Amygdala (tissue), 56 donors: ENCODE measurements around the gene SLC2A11.
"Not testable (repeated sequence)": the region's sequence is repeated elsewhere in the genome, so short reads cannot be mapped to it uniquely, and the experiment has no call there.

ENCODE experiments used
- DNase-seq, 56 donors: peaks; one replicate each; lab custom pipeline; 2025; lab: John Stamatoyannopoulos, UW

The SLC2A11 gene

DNA sequence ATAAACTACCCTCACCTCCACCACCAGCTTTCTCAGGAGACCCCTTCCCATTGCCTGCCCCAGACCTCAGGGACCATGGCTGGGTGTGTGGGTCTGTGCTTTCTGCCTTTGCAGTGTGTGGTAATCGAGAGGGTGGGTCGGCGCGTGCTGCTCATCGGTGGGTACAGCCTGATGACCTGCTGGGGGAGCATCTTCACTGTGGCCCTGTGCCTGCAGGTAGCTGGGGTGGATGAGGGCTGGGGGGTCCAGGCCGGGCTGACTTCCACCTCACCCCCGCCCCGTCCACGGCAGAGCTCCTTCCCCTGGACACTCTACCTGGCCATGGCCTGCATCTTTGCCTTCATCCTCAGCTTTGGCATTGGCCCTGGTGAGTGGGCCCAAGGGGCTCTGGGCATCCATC lies 26.0 kb downstream of the SLC2A11 start:
- DNase-seq = no peak

DNA sequence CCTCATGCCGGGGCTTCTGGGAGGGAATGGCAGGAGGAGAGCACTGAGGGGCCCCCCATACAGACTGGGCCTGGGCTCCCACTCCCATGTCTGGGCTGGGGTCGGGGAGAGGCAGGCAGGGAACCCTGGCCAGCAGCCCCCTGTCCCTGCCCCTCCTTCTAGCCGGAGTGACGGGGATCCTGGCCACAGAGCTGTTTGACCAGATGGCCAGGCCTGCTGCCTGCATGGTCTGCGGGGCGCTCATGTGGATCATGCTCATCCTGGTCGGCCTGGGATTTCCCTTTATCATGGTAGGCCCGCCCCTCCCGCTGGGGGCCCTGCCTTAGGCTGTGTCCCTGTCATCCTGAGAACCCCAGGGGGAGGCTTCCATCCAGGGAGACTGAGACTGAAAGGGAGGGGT lies 26.5 kb downstream of the SLC2A11 start:
- DNase-seq = no peak

DNA sequence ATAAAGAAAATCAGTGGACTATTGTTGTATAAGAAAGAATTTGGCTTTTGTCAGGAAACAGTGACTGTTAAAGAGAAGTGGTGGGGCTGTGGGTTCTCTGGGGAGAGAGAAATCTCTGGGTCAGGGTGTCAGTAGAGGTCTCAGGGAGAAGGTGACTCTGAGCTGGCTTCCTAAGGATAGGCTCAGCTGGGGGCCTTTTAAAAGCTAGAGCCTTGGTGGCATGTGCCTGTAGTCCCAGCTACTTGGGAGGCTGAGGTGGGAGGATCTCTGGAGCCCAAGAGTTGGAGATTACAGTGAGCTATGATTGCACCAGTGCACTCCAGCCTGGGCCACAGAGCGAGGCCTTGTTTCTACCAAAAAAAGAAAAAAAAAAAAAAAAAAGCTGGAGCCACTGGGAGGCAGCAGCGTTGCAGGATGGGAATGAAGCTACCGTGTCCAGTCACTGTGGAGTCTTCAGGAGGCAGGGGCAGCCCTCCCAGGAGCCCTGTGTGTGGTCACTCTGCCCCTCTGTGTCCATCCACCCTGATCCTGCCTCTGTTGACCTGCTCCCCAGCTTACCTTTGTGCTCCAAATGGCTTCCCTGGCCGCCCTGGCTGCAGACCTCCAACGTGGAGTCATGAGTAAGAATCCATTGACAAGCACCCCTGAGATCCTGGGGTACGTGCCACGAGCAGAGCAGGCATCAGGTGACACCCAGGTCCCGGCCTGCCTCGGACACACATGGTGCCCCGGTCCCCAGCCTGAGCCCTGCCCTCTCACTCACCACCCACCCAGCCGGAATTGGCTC lies 31.1 kb downstream of the SLC2A11 start:
- DNase-seq = peak in 22 of 56 donors; percentile 7 to 53 (median 25)

DNA sequence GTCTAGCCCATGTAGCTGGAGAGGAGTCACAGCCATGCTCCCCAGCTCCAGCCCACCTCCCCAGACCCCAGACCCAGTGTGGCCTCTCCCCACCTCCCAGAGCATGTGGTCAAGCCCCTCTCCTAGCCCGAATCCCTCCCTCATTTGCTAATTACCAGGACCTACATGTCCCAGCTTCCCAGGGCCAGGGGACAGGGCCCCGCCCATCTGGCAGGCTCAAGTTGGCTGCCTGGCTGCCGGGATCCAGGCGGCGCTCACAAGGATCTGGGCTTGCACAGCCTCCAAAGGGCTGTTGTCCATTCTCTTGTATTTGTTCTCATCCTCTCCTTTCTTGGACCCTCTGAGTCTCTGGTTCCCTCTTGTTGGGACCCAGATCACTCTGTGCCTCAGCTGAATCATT lies 31.9 kb downstream of the SLC2A11 start:
- DNase-seq = peak in 15 of 56 donors; percentile 10 to 51 (median 20)

DNA sequence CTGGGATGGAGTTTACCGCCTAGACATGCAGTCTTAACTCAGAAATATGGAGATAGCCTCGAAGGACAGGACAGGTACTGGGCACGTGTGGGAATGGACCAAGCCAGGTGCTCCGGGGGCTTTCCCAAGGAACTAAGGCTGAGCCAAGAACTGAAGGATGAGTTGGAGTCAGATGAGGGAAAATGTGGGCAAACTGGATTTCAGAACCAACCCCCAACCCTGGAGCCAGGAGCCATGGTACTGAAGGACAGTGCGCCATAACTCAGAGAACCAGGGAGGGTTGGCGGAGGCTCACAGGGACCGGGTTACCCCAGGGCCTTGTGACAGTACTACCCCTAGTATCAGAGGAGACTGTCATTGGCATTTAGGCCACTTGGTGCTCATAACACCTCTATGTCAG lies 34.1 kb downstream of the SLC2A11 start:
- DNase-seq = no peak

DNA sequence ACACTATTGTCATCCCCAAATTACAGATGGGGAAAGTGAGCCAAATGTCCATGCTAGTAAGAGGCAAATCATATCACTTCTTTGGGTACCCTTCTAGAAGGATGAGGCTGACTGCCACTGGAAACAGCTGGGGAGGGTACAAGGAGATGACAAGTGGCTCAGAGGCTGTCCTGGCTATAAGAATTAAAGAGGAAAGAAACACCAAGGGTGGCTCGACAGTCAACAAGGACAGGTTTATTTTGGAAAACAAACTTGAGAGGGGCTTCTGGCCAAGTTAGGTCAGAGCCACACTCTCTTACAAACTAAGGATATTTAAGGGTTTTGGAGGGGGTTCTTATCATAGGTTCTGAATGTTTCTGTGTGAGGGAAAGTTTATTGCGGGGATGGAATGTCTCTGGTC lies 34.5 kb downstream of the SLC2A11 start:
- DNase-seq = no peak

GRCh38 chr22:23892706-23893105 lies 35.0 kb downstream of the SLC2A11 start:
- no peak for DNase-seq

DNA sequence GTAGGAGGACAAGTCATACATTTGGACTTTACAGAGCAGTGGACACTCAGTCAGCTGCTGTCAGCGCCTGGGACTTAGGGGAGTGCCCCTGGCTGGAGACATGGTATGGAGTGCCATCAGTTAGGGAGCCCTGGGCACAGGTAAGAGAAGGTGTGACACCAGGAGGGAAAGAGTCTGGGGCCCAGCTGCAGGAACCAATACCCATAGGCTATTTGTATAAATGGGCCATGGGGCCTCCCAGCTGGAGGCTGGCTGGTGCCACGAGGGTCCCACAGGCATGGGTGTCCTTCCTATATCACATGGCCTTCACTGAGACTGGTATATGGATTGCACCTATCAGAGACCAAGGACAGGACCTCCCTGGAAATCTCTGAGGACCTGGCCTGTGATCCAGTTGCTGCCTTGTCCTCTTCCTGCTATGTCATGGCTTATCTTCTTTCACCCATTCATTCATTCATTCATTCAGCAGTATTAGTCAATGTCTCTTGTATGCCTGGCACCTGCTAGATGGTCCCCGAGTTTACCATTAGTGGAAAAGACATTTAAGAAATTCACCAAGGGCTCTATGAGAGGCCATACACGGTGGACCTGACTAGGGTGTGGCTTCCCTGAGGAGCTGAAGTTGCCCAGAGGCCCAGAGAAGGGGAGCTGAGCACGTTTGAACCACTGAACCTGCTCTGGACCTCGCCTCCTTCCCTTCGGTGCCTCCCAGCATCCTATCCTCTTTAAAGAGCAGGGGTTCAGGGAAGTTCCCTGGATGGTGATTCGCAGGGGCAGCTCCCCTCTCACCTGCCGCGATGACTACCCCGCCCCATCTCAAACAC lies 35.7 kb downstream of the SLC2A11 start:
- DNase-seq = peak in 1 of 56 donors; percentile 4

DNA sequence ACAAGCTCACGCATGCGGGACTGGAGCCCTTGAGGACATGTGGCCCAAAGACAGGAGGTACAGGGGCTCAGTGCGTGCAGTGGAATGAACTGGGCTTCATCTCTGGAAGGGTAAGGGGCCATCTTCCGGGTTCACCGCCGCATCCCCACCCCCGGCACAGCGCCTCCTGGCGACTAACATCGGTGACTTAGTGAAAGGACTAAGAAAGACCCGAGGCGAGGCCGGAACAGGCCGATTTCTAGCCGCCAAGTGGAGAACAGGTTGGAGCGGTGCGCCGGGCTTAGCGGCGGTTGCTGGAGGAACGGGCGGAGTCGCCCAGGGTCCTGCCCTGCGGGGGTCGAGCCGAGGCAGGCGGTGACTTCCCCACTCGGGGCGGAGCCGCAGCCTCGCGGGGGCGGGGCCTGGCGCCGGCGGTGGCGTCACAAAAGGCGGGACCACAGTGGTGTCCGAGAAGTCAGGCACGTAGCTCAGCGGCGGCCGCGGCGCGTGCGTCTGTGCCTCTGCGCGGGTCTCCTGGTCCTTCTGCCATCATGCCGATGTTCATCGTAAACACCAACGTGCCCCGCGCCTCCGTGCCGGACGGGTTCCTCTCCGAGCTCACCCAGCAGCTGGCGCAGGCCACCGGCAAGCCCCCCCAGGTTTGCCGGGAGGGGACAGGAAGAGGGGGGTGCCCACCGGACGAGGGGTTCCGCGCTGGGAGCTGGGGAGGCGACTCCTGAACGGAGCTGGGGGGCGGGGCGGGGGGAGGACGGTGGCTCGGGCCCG lies 36.5 kb downstream of the SLC2A11 start, which contains the start of gene MIF:
Gene MIF, plus strand, starts transcription at position 439 of the 765 bp plus-strand sequence. Its CDS starts 92 bp downstream, at position 531.
- peak; percentile 55 to 98 (median 88) for DNase-seq

GRCh38 chr22:23894710-23895598 lies 37.3 kb downstream of the SLC2A11 start:
- peak in 42 of 56 donors; percentile 15 to 84 (median 60) for DNase-seq

GRCh38 chr22:23895599-23896144 lies 38.0 kb downstream of the SLC2A11 start:
- DNase-seq = no peak

DNA sequence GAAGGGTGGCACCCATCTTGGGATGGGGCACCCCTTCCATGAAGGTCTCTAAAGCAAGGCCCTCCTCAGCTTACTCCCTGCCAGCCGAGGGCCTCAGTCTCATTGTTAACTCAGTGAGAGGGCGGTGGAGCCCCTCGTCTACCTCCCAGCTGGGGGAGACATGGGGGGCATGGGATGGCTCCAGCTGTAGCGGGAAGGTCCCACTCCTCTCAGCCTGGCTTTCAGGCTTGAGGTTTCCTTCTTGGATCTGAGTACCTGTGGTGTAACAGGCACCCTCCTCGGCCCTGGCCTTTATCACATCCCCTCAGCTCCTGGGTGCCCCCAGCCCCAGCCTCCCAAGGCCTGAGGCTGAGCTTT lies 38.5 kb downstream of the SLC2A11 start:
- no peak for DNase-seq

- DNase-seq = no peak
Measured at GRCh38 chr22:23896523-23897186, 39.0 kb downstream of the SLC2A11 start.

- no peak for DNase-seq
Measured at GRCh38 chr22:23897320-23897719, 39.6 kb downstream of the SLC2A11 start.

GRCh38 chr22:23898006-23898974 lies 40.6 kb downstream of the SLC2A11 start:
- DNase-seq = peak in 13 of 56 donors; percentile 7 to 62 (median 23)

- no peak for DNase-seq
Measured at GRCh38 chr22:23899042-23899745, 41.5 kb downstream of the SLC2A11 start.

DNA sequence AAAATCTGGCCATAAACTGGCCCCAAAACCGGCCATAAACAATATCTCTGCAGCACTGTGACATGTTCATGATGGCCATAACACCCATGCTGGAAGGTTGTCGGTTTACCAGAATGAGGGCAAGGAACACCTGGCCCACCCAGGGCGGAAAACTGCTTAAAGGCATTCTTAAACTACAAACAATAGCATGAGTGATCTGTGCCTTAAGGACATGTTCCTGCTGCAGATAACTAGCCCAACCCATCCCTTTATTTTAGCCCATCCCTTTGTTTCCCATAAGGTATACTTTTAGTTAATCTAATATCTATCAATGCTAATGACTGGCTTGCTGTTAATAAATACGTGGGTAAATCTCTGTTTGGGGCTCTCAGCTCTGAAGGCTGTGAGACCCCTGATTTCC lies 42.6 kb downstream of the SLC2A11 start:
- not testable (repeated sequence) for DNase-seq
